Endothelial cell of hepatic sinusoid (primary cell): ENCODE measurements around the gene IL11RA.

ENCODE experiments used
- in situ Hi-C: cut with HindIII; loops from 2 replicates; pipeline ENCODE4 v1.10.0; 2017; ENCODE audit warnings: low sequenced_read_pairs

IL11RA gene

GRCh38 chr9:34684816-34685215 is 32.8 kb downstream of the IL11RA start:
- in situ Hi-C loops, result no loop called here

- in situ Hi-C loops, result no loop called here
Observed at GRCh38 chr9:34685591-34685990, 33.6 kb downstream of the IL11RA start.

- in situ Hi-C loops, result no loop called here
Observed at GRCh38 chr9:34686231-34686630, 34.2 kb downstream of the IL11RA start.

GRCh38 chr9:34686732-34687131 is 34.7 kb downstream of the IL11RA start:
- in situ Hi-C loops, result no loop called here

GRCh38 chr9:34687276-34688030 is 35.5 kb downstream of the IL11RA start:
- in situ Hi-C loops, result no loop called here

GRCh38 chr9:34688329-34689115 is 36.5 kb downstream of the IL11RA start:
- in situ Hi-C loops, result no loop called here

GRCh38 chr9:34689116-34689470 is 37.1 kb downstream of the IL11RA start:
- in situ Hi-C loops, result no loop called here

- in situ Hi-C loops, result no loop called here
Observed at GRCh38 chr9:34689512-34689911, 37.5 kb downstream of the IL11RA start.

- in situ Hi-C loops, result no loop called here
Observed at GRCh38 chr9:34690983-34691935, 39.3 kb downstream of the IL11RA start, which contains the start of gene CCL19. Gene CCL19, minus strand, starts transcription at chr9:34691276. Its CDS starts 137 bp downstream, at chr9:34691139.

- in situ Hi-C loops, result no loop called here
Observed at GRCh38 chr9:34691936-34692315, 39.9 kb downstream of the IL11RA start.

GRCh38 chr9:34693560-34693959 is 41.6 kb downstream of the IL11RA start:
- in situ Hi-C loops, result no loop called here

GRCh38 chr9:34694811-34695210 is 42.8 kb downstream of the IL11RA start:
- in situ Hi-C loops, result no loop called here

GRCh38 chr9:34701023-34701768 is 49.2 kb downstream of the IL11RA start:
- in situ Hi-C loops, result no loop called here

GRCh38 chr9:34701769-34702736 is 50.1 kb downstream of the IL11RA start:
- in situ Hi-C loops, result no loop called here

- in situ Hi-C loops, result no loop called here
Observed at GRCh38 chr9:34707130-34707529, 55.1 kb downstream of the IL11RA start.

GRCh38 chr9:34709196-34709978 is 57.4 kb downstream of the IL11RA start:
- in situ Hi-C loops, result no loop called here

GRCh38 chr9:34710023-34710422 is 58.0 kb downstream of the IL11RA start, which contains the start of gene CCL21:
Gene CCL21, minus strand, starts transcription at chr9:34710136. Its CDS starts 70 bp downstream, at chr9:34710066.
- in situ Hi-C loops, result loop anchor here (5.0 kb wide), 1 partner anchor 37 kb away; no protein-coding TSS in a partner anchor
